ENCODE data around the gene BUD31.
A peak's percentile ranks its signal among the peaks of the same experiment; 100 is the strongest.

GRCh38 chr7:99447943-99448342, 39.2 kb downstream of the BUD31 start:
- TF ChIP-seq CTCF (IDR thresholded peaks at IDR 0.05) (peak; percentile 75), ZFX (IDR thresholded peaks at IDR 0.05; ENCODE audit: borderline replicate concordance) (no peak)
